Measurements from ENCODE around the gene HLA-F.

Gene HLA-F

DNA sequence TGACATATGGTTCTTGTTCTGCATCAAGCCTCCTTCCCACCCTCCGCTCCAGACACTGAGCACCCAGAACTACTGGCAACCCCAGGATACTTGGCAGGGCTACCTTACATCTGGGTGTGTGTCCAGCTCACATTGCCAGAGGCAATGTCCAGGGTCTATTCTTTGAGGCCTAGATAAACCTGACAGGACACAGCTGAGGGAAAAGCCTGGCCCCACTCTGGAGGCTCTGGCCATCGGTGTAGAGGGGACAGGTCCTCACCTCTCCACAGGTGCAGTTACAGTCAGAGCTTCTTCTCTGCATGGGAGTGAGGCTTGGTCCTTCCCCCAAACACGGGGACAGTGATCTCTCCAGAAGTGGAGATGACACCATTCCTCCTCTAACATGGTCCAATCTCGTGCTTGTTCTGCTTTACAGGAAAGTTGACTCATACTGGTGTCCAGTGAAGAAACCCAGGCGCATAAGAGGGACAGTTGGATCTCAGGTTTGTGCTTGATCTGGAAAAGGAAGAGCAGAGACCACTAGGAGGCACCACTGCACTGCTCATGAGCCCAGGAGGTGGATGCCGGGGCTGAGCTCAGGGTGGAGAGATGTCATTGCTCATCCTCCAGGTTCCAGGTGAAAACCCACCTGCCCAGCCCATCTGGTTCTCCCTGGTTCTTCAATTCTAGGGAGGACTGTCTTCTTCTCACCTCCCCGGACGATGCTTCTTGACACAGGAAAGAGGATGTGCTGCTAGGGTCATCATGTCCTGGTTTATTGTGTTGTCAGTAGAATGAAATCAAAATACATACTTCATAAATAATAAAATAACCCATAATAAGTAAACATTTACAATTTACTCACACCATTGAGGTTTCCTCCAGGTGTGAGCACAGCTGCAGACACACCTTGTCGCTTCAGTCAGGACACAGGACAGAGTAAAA is 14.7 kb downstream of the HLA-F start:
- DNase-seq (peak; percentile 54), ATAC-seq (ENCODE audit: insufficient read depth, low read depth) (peak; percentile 79)
- Histone ChIP-seq H2AFZ (ENCODE audit: low read depth, low read length) (no peak overlapping the region), H3K79me2 (ENCODE audit: insufficient read depth, low read length) (no peaks in the 10 kb centered on the region), H3K9me3 (ENCODE audit: insufficient read depth, low read length, severe bottlenecking) (no peaks in the 10 kb centered on the region), H3K27me3 (ENCODE audit: insufficient read depth, low read length, poor library complexity) (peaks cover 4% of the 10 kb centered on the region), H4K20me1 (ENCODE audit: insufficient read depth, low read length) (no peaks in the 10 kb centered on the region), H3K4me3 (ENCODE audit: low read depth in 1 of 2, low read length in 2 of 2) (no peak overlapping the region), H3K27ac (ENCODE audit: low read length) (no peak overlapping the region), H3K36me3 (ENCODE audit: insufficient read depth, low read length) (no peaks in the 10 kb centered on the region), H3K4me1 (ENCODE audit: insufficient read depth, low read length) (no peaks in the 10 kb centered on the region), H3K9ac (ENCODE audit: low read depth, low read length) (no peak overlapping the region), H3K4me2 (ENCODE audit: insufficient read depth, low read length) (no peak overlapping the region)
- TF ChIP-seq EZH2 (IDR thresholded peaks at IDR 0.05; ENCODE audit: borderline replicate concordance, low read depth, low read length, severe bottlenecking) (no peak), CTCF (IDR thresholded peaks at IDR 0.05; ENCODE audit: borderline replicate concordance, extremely low read depth, low read length, poor library complexity, severe bottlenecking) (peak; percentile 72)

GRCh38 chr6:29739136-29739881 is 16.1 kb downstream of the HLA-F start:
- no peaks in the 10 kb centered on the region for H3K79me2 ChIP-seq (ENCODE audit: insufficient read depth, low read length)
- H2AFZ ChIP-seq (ENCODE audit: low read depth, low read length), result no peak overlapping the region
- H3K4me2 ChIP-seq (ENCODE audit: insufficient read depth, low read length), result no peak overlapping the region
- no peaks in the 10 kb centered on the region for H3K4me1 ChIP-seq (ENCODE audit: insufficient read depth, low read length)
- H3K36me3 ChIP-seq (ENCODE audit: insufficient read depth, low read length), result no peaks in the 10 kb centered on the region
- DNase-seq (no peak), ATAC-seq (ENCODE audit: insufficient read depth, low read depth) (no peak)
- TF ChIP-seq CTCF (IDR thresholded peaks at IDR 0.05; ENCODE audit: borderline replicate concordance, extremely low read depth, low read length, poor library complexity, severe bottlenecking) (no peak), EZH2 (IDR thresholded peaks at IDR 0.05; ENCODE audit: borderline replicate concordance, low read depth, low read length, severe bottlenecking) (no peak)
- no peak overlapping the region for H3K27ac ChIP-seq (ENCODE audit: low read length)
- no peak overlapping the region for H3K9ac ChIP-seq (ENCODE audit: low read depth, low read length)
- no peak overlapping the region for H3K4me3 ChIP-seq (ENCODE audit: low read depth in 1 of 2, low read length in 2 of 2)
- H4K20me1 ChIP-seq (ENCODE audit: insufficient read depth, low read length), result no peaks in the 10 kb centered on the region
- H3K27me3 ChIP-seq (ENCODE audit: insufficient read depth, low read length, poor library complexity), result peaks cover 4% of the 10 kb centered on the region
- H3K9me3 ChIP-seq (ENCODE audit: insufficient read depth, low read length, severe bottlenecking), result no peaks in the 10 kb centered on the region

DNA sequence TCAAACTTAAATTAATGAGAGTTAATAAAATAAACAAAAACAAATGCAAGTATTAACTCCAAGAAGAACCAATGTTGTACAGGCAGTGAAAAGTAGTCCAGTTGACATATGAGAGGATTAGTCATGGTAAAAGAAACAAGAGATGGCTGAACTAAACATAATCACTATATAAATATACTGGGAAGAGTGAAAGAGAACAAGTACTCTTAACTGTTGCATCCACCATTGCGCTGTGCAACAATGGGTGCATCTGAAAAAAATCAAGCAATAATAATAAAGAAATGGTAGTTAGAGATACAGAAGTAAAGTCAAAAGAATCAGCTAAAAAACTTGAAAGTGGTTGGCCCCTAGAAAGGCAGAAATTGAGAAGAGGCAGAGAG is 16.6 kb downstream of the HLA-F start:
- Histone ChIP-seq H3K9ac (ENCODE audit: low read depth, low read length) (no peak overlapping the region), H3K79me2 (ENCODE audit: insufficient read depth, low read length) (no peaks in the 10 kb centered on the region), H3K4me3 (ENCODE audit: low read depth in 1 of 2, low read length in 2 of 2) (no peak overlapping the region), H3K27me3 (ENCODE audit: insufficient read depth, low read length, poor library complexity) (no peaks in the 10 kb centered on the region), H3K27ac (ENCODE audit: low read length) (no peak overlapping the region), H4K20me1 (ENCODE audit: insufficient read depth, low read length) (no peaks in the 10 kb centered on the region), H3K4me2 (ENCODE audit: insufficient read depth, low read length) (no peak overlapping the region), H2AFZ (ENCODE audit: low read depth, low read length) (no peak overlapping the region), H3K36me3 (ENCODE audit: insufficient read depth, low read length) (no peaks in the 10 kb centered on the region), H3K4me1 (ENCODE audit: insufficient read depth, low read length) (no peaks in the 10 kb centered on the region), H3K9me3 (ENCODE audit: insufficient read depth, low read length, severe bottlenecking) (no peaks in the 10 kb centered on the region)
- ATAC-seq (ENCODE audit: insufficient read depth, low read depth) (no peak), DNase-seq (no peak)
- TF ChIP-seq CTCF (IDR thresholded peaks at IDR 0.05; ENCODE audit: borderline replicate concordance, extremely low read depth, low read length, poor library complexity, severe bottlenecking) (no peak), EZH2 (IDR thresholded peaks at IDR 0.05; ENCODE audit: borderline replicate concordance, low read depth, low read length, severe bottlenecking) (no peak)

Data from DND-41 (cell line).